Naive thymus-derived CD4-positive, alpha-beta T cell (primary cell): ENCODE measurements around the gene VPS41. TPM values are rescaled to one million over a fixed set of nuclear protein-coding genes. Genes with fewer than 3 reads are reported as not detected.

ENCODE experiments used
- ATAC-seq: fragments of 150-1000 bp; cut with Tn5 transposase; 2 replicates; pipeline ENCODE4 v1.10.0; 2021; ENCODE audit warnings: mild to moderate bottlenecking, moderate library complexity
- CTCF ChIA-PET: fragments of 350-600 bp; sonication (Branson Sonifier 250); formaldehyde crosslinking; loops from one replicate; lab custom pipeline; 2021; ENCODE audit warnings: antibody characterized with exemption; lab: Charles Lee
- POLR2A ChIA-PET: fragments of 350-600 bp; sonication (Branson Sonifier 250); formaldehyde crosslinking; loops from one replicate; lab custom pipeline; 2021; ENCODE audit warnings: antibody characterized with exemption, inconsistent platforms; lab: Charles Lee
- DNase-seq, 9 donors: peaks; one replicate each; pipeline versions ENCODE4 v3.0.0 to v3.0.0-alpha.2; 2020 to 2022; ENCODE audit warnings: mixed read lengths in 1 of 9
- H3K27ac ChIP-seq: one replicate; pipeline ENCODE4 v1.7.0; 2013; ENCODE audit warnings: mild to moderate bottlenecking, low read depth, low read length, moderate library complexity
- H3K27me3 ChIP-seq, 2 donors: one replicate each; pipeline ENCODE4 v1.7.0; 2013; ENCODE audit warnings: low read length in 2 of 2, mild to moderate bottlenecking in 2 of 2, moderate library complexity in 2 of 2; ENCODE audit not compliant: control insufficient read depth in 2 of 2, insufficient read depth in 2 of 2
- H3K36me3 ChIP-seq, 3 experiments: 1 replicate in 2 of 3; 2 replicates in 1 of 3; pipeline ENCODE4 v1.7.0; 2013; ENCODE audit warnings: low read length in 3 of 3, mild to moderate bottlenecking in 3 of 3, moderate library complexity in 1 of 3; ENCODE audit not compliant: insufficient read depth in 3 of 3, control insufficient read depth in 2 of 3
- H3K4me1 ChIP-seq, 2 donors: one replicate each; pipeline ENCODE4 v1.7.0; 2013; ENCODE audit warnings: low read length in 2 of 2, mild to moderate bottlenecking in 2 of 2, moderate library complexity in 1 of 2; ENCODE audit not compliant: control insufficient read depth in 2 of 2, insufficient read depth in 2 of 2
- H3K4me3 ChIP-seq: 2 replicates; pipeline ENCODE4 v1.7.0; 2013; ENCODE audit warnings: mild to moderate bottlenecking, low read length
- H3K9me3 ChIP-seq, 3 experiments: 1 replicate in 2 of 3; 2 replicates in 1 of 3; pipeline ENCODE4 v1.7.0; 2013; ENCODE audit warnings: low read length in 3 of 3; ENCODE audit not compliant: control insufficient read depth in 2 of 3
- H3K27ac Mint-ChIP-seq, 9 donors: one replicate each; pipeline ENCODE4 v1.8.0; 2020 to 2022; ENCODE audit warnings: mixed read lengths in 9 of 9, mild to moderate bottlenecking in 8 of 9, moderate library complexity in 5 of 9, inconsistent platforms in 2 of 9
- H3K27me3 Mint-ChIP-seq, 5 donors: one replicate each; pipeline ENCODE4 v1.8.0; 2021 to 2022; ENCODE audit warnings: mixed read lengths in 5 of 5, mild to moderate bottlenecking in 1 of 5
- H3K36me3 Mint-ChIP-seq, 5 donors: one replicate each; pipeline ENCODE4 v1.8.0; 2020 to 2022; ENCODE audit warnings: mixed read lengths in 5 of 5, mild to moderate bottlenecking in 3 of 5, inconsistent platforms in 1 of 5
- H3K4me1 Mint-ChIP-seq, 7 donors: one replicate each; pipeline ENCODE4 v1.8.0; 2020 to 2022; ENCODE audit warnings: mixed read lengths in 7 of 7, mild to moderate bottlenecking in 3 of 7, inconsistent platforms in 1 of 7
- H3K4me3 Mint-ChIP-seq, 10 donors: one replicate each; pipeline ENCODE4 v1.8.0; 2020 to 2022; ENCODE audit warnings: mild to moderate bottlenecking in 10 of 10, mixed read lengths in 10 of 10, moderate library complexity in 6 of 10, inconsistent platforms in 2 of 10
- H3K9me3 Mint-ChIP-seq, 11 donors: one replicate each; pipeline ENCODE4 v1.8.0; 2020 to 2022; ENCODE audit warnings: mixed read lengths in 11 of 11, mild to moderate bottlenecking in 4 of 11, inconsistent platforms in 1 of 11, moderate library complexity in 1 of 11
- intact Hi-C, 2 donors: fragments of 100-400 bp; cut with micrococcal nuclease; formaldehyde crosslinking; loops; one replicate each; pipeline ENCODE4 v1.15.1; 2023
- polyA plus RNA-seq, 2 donors: library from polyadenylated mRNA; unstranded; fragments of 300-500 nt; fragmentation: Illumina TruSeq; gene quantifications; one replicate each; pipeline ENCODE4 v1.2.3, GENCODE V29; 2021
- total RNA-seq, 6 experiments: library from RNA in 5 of 6; stranded (reverse) in 5 of 6; gene quantifications; 1 replicate in 5 of 6; 2 replicates in 1 of 6; pipeline ENCODE4 v1.2.3 and lab custom pipeline; 2021 to 2026

Gene VPS41
- total and polyA plus RNA-seq, 7 experiments from 2014 or later = 33.1 to 65.0 (median 59.8) TPM

- Mint-ChIP-seq H3K4me1 (peaks cover 3 to 37% (median 24%) of the 10 kb centered on the region in 7 donors), H3K9me3 (no peaks in the 10 kb centered on the region), H3K27ac (no peak overlapping the region), H3K36me3 (peaks cover 0 to 17% (median 6%) of the 10 kb centered on the region in 5 donors), H3K27me3 (no peaks in the 10 kb centered on the region), H3K4me3 (peak overlapping the region in 1 of 10 donors; percentile 5)
- ChIA-PET CTCF (no interaction called here), POLR2A (no interaction called here)
- no peaks in the 10 kb centered on the region for H3K9me3 ChIP-seq
- intact Hi-C loops = no loop called here
- ATAC-seq (no peak), DNase-seq (no peak)
- no peaks in the 10 kb centered on the region for H3K4me1 ChIP-seq
- H3K27me3 ChIP-seq = no peaks in the 10 kb centered on the region
- peaks cover 0 to 15% (median 0%) of the 10 kb centered on the region in 3 experiments for H3K36me3 ChIP-seq
- H3K27ac ChIP-seq = no peak overlapping the region
- no peak overlapping the region for H3K4me3 ChIP-seq
Observed at GRCh38 chr7:38872202-38872601, 36.8 kb downstream of the VPS41 start.

GRCh38 chr7:38870147-38870546 is 38.8 kb downstream of the VPS41 start:
- H3K27ac ChIP-seq = no peak overlapping the region
- no peaks in the 10 kb centered on the region for H3K4me1 ChIP-seq
- ChIA-PET POLR2A (no interaction called here), CTCF (no interaction called here)
- H3K4me3 ChIP-seq = no peak overlapping the region
- no peak overlapping the region for H3K4me3 Mint-ChIP-seq
- H3K27ac Mint-ChIP-seq = no peak overlapping the region
- no peaks in the 10 kb centered on the region for H3K27me3 ChIP-seq
- no peaks in the 10 kb centered on the region for H3K9me3 ChIP-seq
- intact Hi-C loops = no loop called here
- peaks cover 0 to 25% (median 6%) of the 10 kb centered on the region in 7 donors for H3K4me1 Mint-ChIP-seq
- H3K36me3 ChIP-seq = peaks cover 0 to 28% (median 5%) of the 10 kb centered on the region in 3 experiments
- DNase-seq (no peak), ATAC-seq (no peak)
- no peaks in the 10 kb centered on the region for H3K27me3 Mint-ChIP-seq
- no peaks in the 10 kb centered on the region for H3K9me3 Mint-ChIP-seq
- peaks cover 0 to 17% (median 6%) of the 10 kb centered on the region in 5 donors for H3K36me3 Mint-ChIP-seq

- Histone ChIP-seq H3K27me3 (no peaks in the 10 kb centered on the region), H3K4me1 (no peaks in the 10 kb centered on the region), H3K27ac (no peak overlapping the region), H3K9me3 (no peaks in the 10 kb centered on the region), H3K36me3 (peaks cover 0 to 27% (median 5%) of the 10 kb centered on the region in 3 experiments), H3K4me3 (no peak overlapping the region)
- Mint-ChIP-seq H3K27ac (peak overlapping the region in 1 of 9 donors; percentile 48), H3K27me3 (no peaks in the 10 kb centered on the region), H3K9me3 (no peaks in the 10 kb centered on the region), H3K36me3 (peaks cover 0 to 37% (median 24%) of the 10 kb centered on the region in 5 donors), H3K4me3 (no peak overlapping the region), H3K4me1 (peaks cover 0 to 4% (median 0%) of the 10 kb centered on the region in 7 donors)
- DNase-seq = no peak
- ChIA-PET CTCF (no interaction called here), POLR2A (no interaction called here)
- intact Hi-C loops = no loop called here
- ATAC-seq = no peak
Observed at GRCh38 chr7:38863601-38864291, 45.2 kb downstream of the VPS41 start.

GRCh38 chr7:38862666-38863065 is 46.3 kb downstream of the VPS41 start:
- no peaks in the 10 kb centered on the region for H3K27me3 ChIP-seq
- H3K9me3 Mint-ChIP-seq = no peaks in the 10 kb centered on the region
- no peak overlapping the region for H3K27ac ChIP-seq
- no peaks in the 10 kb centered on the region for H3K4me1 ChIP-seq
- no peak for ATAC-seq
- H3K27ac Mint-ChIP-seq = peak overlapping the region in 1 of 9 donors; percentile 46
- no peaks in the 10 kb centered on the region for H3K9me3 ChIP-seq
- intact Hi-C loops = no loop called here
- POLR2A ChIA-PET = no interaction called here
- no peak for DNase-seq
- peaks cover 0 to 4% (median 2%) of the 10 kb centered on the region in 7 donors for H3K4me1 Mint-ChIP-seq
- H3K4me3 Mint-ChIP-seq = no peak overlapping the region
- H3K4me3 ChIP-seq = no peak overlapping the region
- no peaks in the 10 kb centered on the region for H3K27me3 Mint-ChIP-seq
- peaks cover 0 to 38% (median 24%) of the 10 kb centered on the region in 5 donors for H3K36me3 Mint-ChIP-seq
- CTCF ChIA-PET = no interaction called here
- peaks cover 0 to 19% (median 5%) of the 10 kb centered on the region in 3 experiments for H3K36me3 ChIP-seq

- Histone ChIP-seq H3K4me3 (no peak overlapping the region), H3K4me1 (no peaks in the 10 kb centered on the region), H3K27me3 (no peaks in the 10 kb centered on the region), H3K9me3 (no peaks in the 10 kb centered on the region), H3K36me3 (peaks cover 0 to 4% (median 0%) of the 10 kb centered on the region in 3 experiments), H3K27ac (no peak overlapping the region)
- Mint-ChIP-seq H3K27ac (no peak overlapping the region), H3K9me3 (peaks cover 0 to 5% (median 0%) of the 10 kb centered on the region in 11 donors), H3K4me1 (peaks cover 10 to 24% (median 19%) of the 10 kb centered on the region in 7 donors), H3K36me3 (peaks cover 10 to 63% (median 48%) of the 10 kb centered on the region in 5 donors), H3K4me3 (no peak overlapping the region), H3K27me3 (no peaks in the 10 kb centered on the region)
- CTCF ChIA-PET = no interaction called here
- no peak for ATAC-seq
- intact Hi-C loops = no loop called here
- POLR2A ChIA-PET = interaction anchor here (0.8 kb wide), 1 partner anchor 115 kb away, joined by 3 read pairs; no protein-coding TSS in a partner anchor
- DNase-seq = no peak
Observed at GRCh38 chr7:38858259-38858884, 50.6 kb downstream of the VPS41 start.

- no peak for DNase-seq
- H3K27me3 Mint-ChIP-seq = no peaks in the 10 kb centered on the region
- Histone ChIP-seq H3K9me3 (no peaks in the 10 kb centered on the region), H3K36me3 (no peaks in the 10 kb centered on the region), H3K4me1 (no peaks in the 10 kb centered on the region), H3K4me3 (no peak overlapping the region), H3K27ac (no peak overlapping the region), H3K27me3 (no peaks in the 10 kb centered on the region)
- H3K4me3 Mint-ChIP-seq = no peak overlapping the region
- intact Hi-C loops = no loop called here
- H3K4me1 Mint-ChIP-seq = peaks cover 11 to 28% (median 21%) of the 10 kb centered on the region in 7 donors
- ATAC-seq = no peak
- H3K27ac Mint-ChIP-seq = no peak overlapping the region
- ChIA-PET POLR2A (no interaction called here), CTCF (no interaction called here)
- H3K36me3 Mint-ChIP-seq = peaks cover 9 to 55% (median 45%) of the 10 kb centered on the region in 5 donors
- H3K9me3 Mint-ChIP-seq = peaks cover 0 to 5% (median 0%) of the 10 kb centered on the region in 11 donors
Observed at GRCh38 chr7:38855867-38856266, 53.1 kb downstream of the VPS41 start.
